IPS-NIHi11 (cell line): ENCODE data around the gene HLA-A.

Source experiments
- DNase-seq: peaks from one replicate; pipeline ENCODE4 v3.0.0; 2012; ENCODE audit warnings: mixed read lengths, low spot score

HLA-A gene

GRCh38 chr6:29989211-29989610, 46.9 kb downstream of the HLA-A start:
- DNase-seq: no peak

GRCh38 chr6:29990931-29991330, 48.6 kb downstream of the HLA-A start:
- DNase-seq: no peak

- no peak for DNase-seq
Measured at GRCh38 chr6:29992807-29993206, 50.5 kb downstream of the HLA-A start.

- DNase-seq: no peak
Measured at GRCh38 chr6:29994826-29995225, 52.5 kb downstream of the HLA-A start.

- DNase-seq: no peak
Measured at GRCh38 chr6:29995340-29995777, 53.0 kb downstream of the HLA-A start.
